Karpas-422 (cell line): ENCODE data around the gene LRBA. TPM values are rescaled to one million over a fixed set of nuclear protein-coding genes. Genes with fewer than 3 reads are reported as not detected.
A peak's percentile ranks its signal among the peaks of the same experiment; 100 is the strongest.

ENCODE experiments used
- DNase-seq: peaks from one replicate; pipeline ENCODE4 v3.0.0-alpha.2; 2015
- H2AFZ ChIP-seq: fragments of 200-600 bp; sonication (generic); 2 replicates; pipeline ENCODE4 v1.6.1; 2014; ENCODE audit warnings: antibody characterized with exemption, low read length, mixed read lengths
- H3K27ac ChIP-seq: fragments of 200-600 bp; sonication (generic); 2 replicates; pipeline ENCODE4 v1.5.1; 2014; ENCODE audit warnings: mild to moderate bottlenecking, low read length, moderate library complexity
- H3K27me3 ChIP-seq: fragments of 200-600 bp; sonication (generic); 2 replicates; pipeline ENCODE4 v1.6.1; 2014; ENCODE audit warnings: low read length, mixed read lengths
- H3K36me3 ChIP-seq: fragments of 200-600 bp; sonication (generic); 2 replicates; pipeline ENCODE4 v1.6.1; 2014; ENCODE audit warnings: low read length, mixed read lengths; ENCODE audit not compliant: insufficient read depth
- H3K4me1 ChIP-seq: fragments of 200-600 bp; sonication (generic); 2 replicates; pipeline ENCODE4 v1.6.1; 2014; ENCODE audit warnings: mild to moderate bottlenecking, low read length, mixed read lengths
- H3K4me2 ChIP-seq: fragments of 200-600 bp; sonication (generic); 2 replicates; pipeline ENCODE4 v1.6.1; 2014; ENCODE audit warnings: low read length, low read depth, mild to moderate bottlenecking; ENCODE audit not compliant: poor library complexity, severe bottlenecking
- H3K4me3 ChIP-seq: fragments of 200-600 bp; sonication (generic); 2 replicates; pipeline ENCODE4 v1.5.1; 2014; ENCODE audit warnings: mild to moderate bottlenecking, antibody characterized with exemption, low read length, mixed read lengths
- H3K79me2 ChIP-seq: fragments of 200-600 bp; sonication (generic); 2 replicates; pipeline ENCODE4 v1.6.1; 2014; ENCODE audit warnings: mild to moderate bottlenecking, low read length, mixed read lengths
- H3K9ac ChIP-seq: fragments of 200-600 bp; sonication (generic); 2 replicates; pipeline ENCODE4 v1.6.0; 2014; ENCODE audit warnings: low read length
- H3K9me2 ChIP-seq: fragments of 200-600 bp; sonication (generic), shearing (Covaris generic); replicated peaks from 2 replicates; pipeline ENCODE4 v1.6.0; 2014; ENCODE audit warnings: mild to moderate bottlenecking, low read length, moderate library complexity; ENCODE audit not compliant: insufficient read depth
- H3K9me3 ChIP-seq: fragments of 300-700, 200-600 bp; sonication (generic); 2 replicates; pipeline ENCODE4 v1.6.1; 2014; ENCODE audit warnings: low read length, mixed read lengths
- H4K20me1 ChIP-seq: fragments of 200-600 bp; sonication (generic); 2 replicates; pipeline ENCODE4 v1.6.1; 2014; ENCODE audit warnings: mild to moderate bottlenecking, antibody characterized with exemption, low read length, low read depth; ENCODE audit not compliant: insufficient read depth
- total RNA-seq: library from RNA; depleted of rRNA; stranded (reverse); fragments of >200 nt; shearing (Covaris generic); gene quantifications from 2 replicates; pipeline ENCODE4 v1.2.3, GENCODE V29; 2014; ENCODE audit warnings: low replicate concordance

Gene LRBA
- total RNA-seq, 1 experiment from 2014 or later: 131 TPM

DNA sequence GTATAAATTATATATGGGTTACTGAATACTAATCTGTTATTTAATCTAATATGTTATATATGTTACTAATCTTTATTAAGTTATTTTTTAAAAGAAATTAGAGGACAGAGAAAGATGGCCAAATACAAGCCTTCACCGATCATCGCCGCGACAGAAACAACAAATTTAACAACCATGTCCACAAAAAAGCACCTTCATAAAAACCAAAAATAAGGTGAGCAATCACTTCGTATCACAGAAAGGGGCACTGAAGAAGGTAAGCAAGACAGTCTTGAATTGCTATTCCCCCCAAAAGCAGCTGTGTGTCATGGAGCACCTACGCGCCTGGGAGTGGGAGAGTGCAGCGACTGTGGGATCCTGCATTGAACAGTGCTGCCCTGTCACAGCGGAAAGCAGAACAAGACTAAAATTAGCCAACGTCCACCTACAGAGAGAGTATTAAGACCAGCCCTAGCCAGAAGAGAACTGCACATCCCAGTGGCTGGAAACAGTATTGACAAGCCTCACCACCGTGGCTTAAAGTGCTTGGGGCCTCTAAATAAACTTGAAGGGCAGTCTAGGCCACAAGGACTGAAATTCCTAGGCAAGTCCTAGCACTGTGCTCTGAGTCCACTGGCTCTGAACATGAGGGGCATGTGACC lies 38.5 kb downstream of the LRBA start:
- H3K36me3 ChIP-seq: peaks cover 7% of the 10 kb centered on the region; the same call in 1 of the 2 replicates
- no peak overlapping the region for H3K9ac ChIP-seq
- no peak overlapping the region for H3K27ac ChIP-seq
- H3K4me2 ChIP-seq: no peak overlapping the region
- H3K4me1 ChIP-seq: peaks cover 33% of the 10 kb centered on the region
- peaks cover 94% of the 10 kb centered on the region for H3K79me2 ChIP-seq
- H2AFZ ChIP-seq: no peak overlapping the region
- no peaks in the 10 kb centered on the region for H3K9me2 ChIP-seq
- no peaks in the 10 kb centered on the region for H4K20me1 ChIP-seq
- H3K4me3 ChIP-seq: no peak overlapping the region
- no peaks in the 10 kb centered on the region for H3K27me3 ChIP-seq
- no peaks in the 10 kb centered on the region for H3K9me3 ChIP-seq
- DNase-seq: peak; percentile 73

DNA sequence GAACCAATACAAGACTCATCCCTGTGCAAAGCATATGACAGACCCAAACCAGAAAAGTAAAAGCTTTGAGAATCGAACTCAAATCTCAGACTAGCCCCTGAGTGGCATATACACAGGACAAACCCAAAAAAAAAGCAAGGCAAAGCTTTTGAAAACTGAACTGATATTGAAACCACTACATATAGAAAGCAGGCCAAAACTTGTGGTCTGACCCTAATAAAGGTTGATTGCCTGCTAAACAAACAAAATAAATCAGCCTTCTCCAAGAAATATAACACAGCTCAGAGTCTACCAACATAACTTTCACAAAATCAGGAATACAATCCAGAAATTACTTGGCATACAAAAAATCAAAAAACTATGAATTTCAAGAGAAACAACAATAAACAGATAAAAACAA lies 40.3 kb downstream of the LRBA start:
- Histone ChIP-seq H3K79me2 (peaks cover 95% of the 10 kb centered on the region), H4K20me1 (no peaks in the 10 kb centered on the region), H3K27ac (no peak overlapping the region), H3K4me3 (no peak overlapping the region), H3K4me2 (no peak overlapping the region), H3K4me1 (peaks cover 39% of the 10 kb centered on the region), H3K9ac (no peak overlapping the region), H3K36me3 (peaks cover 7% of the 10 kb centered on the region; the same call in 1 of the 2 replicates), H2AFZ (no peak overlapping the region), H3K9me2 (no peaks in the 10 kb centered on the region), H3K9me3 (no peaks in the 10 kb centered on the region), H3K27me3 (no peaks in the 10 kb centered on the region)
- DNase-seq: no peak

DNA sequence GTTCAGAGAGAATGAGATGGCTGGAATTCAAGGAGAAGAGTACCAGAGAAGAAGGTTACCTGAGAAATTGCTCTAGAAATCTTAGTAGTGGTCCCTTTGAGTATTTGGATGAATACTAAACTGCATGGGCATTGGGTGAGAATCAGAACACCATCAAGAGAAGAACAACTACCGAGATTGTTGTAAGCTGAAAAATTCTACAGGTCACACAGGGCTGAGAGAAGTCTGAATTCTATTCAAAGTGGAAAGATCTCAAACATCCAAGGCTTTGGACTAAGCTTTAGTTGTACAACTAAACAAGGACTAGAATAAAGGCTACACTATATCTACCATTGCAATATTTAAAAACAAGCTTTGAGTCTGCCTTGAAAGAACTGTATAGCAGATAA lies 40.8 kb downstream of the LRBA start:
- H4K20me1 ChIP-seq: no peaks in the 10 kb centered on the region
- no peaks in the 10 kb centered on the region for H3K27me3 ChIP-seq
- H2AFZ ChIP-seq: no peak overlapping the region
- peaks cover 5% of the 10 kb centered on the region; the same call in 1 of the 2 replicates for H3K36me3 ChIP-seq
- H3K79me2 ChIP-seq: peaks cover 95% of the 10 kb centered on the region
- peak overlapping the region; percentile 20; the same call in 1 of the 2 replicates for H3K27ac ChIP-seq
- peaks cover 39% of the 10 kb centered on the region for H3K4me1 ChIP-seq
- H3K4me2 ChIP-seq: peak overlapping the region; percentile 2
- DNase-seq: no peak
- H3K9me2 ChIP-seq: no peaks in the 10 kb centered on the region
- H3K9me3 ChIP-seq: no peaks in the 10 kb centered on the region
- H3K9ac ChIP-seq: no peak overlapping the region
- H3K4me3 ChIP-seq: no peak overlapping the region

DNA sequence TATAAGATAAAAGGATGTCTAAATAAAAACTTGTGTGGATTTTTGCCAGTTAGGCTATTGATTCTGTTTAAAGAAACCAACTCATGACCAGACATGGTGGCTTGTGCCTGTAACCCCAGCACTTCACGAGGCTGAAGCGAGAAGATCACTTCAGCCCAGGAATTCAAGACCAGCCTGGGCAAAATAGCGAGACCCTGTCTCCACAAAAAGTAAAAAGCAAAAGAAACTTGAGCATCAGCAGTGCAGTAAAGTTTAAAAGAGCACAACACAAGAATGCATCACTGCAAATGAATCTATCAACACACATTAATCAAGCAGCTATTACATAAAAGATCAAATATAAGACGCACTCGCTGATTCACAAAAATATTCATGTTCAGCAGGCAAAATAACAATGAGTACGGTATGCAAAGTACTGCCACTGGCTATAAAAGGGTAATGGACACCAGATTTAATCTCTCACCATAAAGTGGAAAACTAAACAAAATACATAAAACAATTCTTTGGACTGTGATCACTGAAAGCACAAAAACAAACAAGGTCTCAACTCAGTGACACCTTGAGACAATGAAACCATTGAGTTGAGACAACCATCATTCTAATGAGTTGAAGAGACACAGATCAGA lies 41.3 kb downstream of the LRBA start:
- Histone ChIP-seq H3K9me3 (no peaks in the 10 kb centered on the region), H4K20me1 (no peaks in the 10 kb centered on the region), H3K36me3 (no peaks in the 10 kb centered on the region), H3K4me2 (peak overlapping the region; percentile 2), H3K9me2 (no peaks in the 10 kb centered on the region), H3K27ac (peak overlapping the region; percentile 20; the same call in 1 of the 2 replicates), H2AFZ (no peak overlapping the region), H3K4me1 (peaks cover 39% of the 10 kb centered on the region), H3K79me2 (peaks cover 95% of the 10 kb centered on the region), H3K4me3 (no peak overlapping the region), H3K9ac (no peak overlapping the region), H3K27me3 (no peaks in the 10 kb centered on the region)
- DNase-seq: no peak

DNA sequence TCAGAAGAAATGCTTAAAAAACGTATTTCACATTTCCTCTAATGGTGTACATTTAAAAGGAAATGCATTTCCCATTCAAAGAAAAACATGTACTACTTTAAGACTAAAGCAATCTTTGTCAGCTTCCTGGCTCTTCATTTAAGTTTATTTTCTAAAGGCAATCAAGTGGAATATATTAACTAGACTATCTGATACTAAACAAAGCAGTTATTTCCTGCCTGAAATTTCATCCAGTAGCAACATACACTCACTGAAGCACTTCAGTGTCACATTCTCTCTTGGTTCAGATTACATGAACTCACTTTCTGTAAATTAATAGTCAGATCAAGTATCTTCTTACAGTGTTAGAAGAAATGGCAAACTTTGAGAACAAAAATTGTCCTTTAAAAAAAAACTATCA lies 42.5 kb downstream of the LRBA start:
- Histone ChIP-seq H3K9me2 (no peaks in the 10 kb centered on the region), H3K4me2 (peak overlapping the region; percentile 56), H3K27ac (peak overlapping the region; percentile 51), H3K9me3 (no peaks in the 10 kb centered on the region), H3K27me3 (no peaks in the 10 kb centered on the region), H3K4me3 (peak overlapping the region; percentile 5; the same call in 1 of the 2 replicates), H3K36me3 (no peaks in the 10 kb centered on the region), H3K4me1 (peaks cover 39% of the 10 kb centered on the region), H2AFZ (no peak overlapping the region), H4K20me1 (no peaks in the 10 kb centered on the region), H3K79me2 (peaks cover 95% of the 10 kb centered on the region), H3K9ac (peak overlapping the region; percentile 21)
- DNase-seq: peak; percentile 66

DNA sequence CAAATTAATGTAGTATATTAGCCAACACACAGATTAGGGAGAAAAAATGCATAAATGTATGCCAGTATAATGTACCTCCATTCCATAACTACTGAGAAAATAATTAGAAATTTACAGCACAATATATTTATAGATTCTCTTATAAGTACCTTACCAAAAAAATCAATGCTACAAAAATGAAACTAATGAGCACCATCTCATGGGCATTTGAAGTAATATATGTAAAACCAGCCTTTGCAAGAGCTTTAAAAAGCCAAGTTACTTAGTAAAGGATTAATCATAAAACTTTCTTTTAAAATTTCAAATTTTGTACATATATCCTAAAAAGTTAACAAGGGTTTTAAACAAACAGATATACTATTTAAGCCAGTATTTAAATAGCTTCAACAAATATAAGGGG lies 43.2 kb downstream of the LRBA start:
- Histone ChIP-seq H3K9me3 (no peaks in the 10 kb centered on the region), H3K79me2 (peaks cover 95% of the 10 kb centered on the region), H3K27me3 (no peaks in the 10 kb centered on the region), H3K36me3 (no peaks in the 10 kb centered on the region), H3K4me3 (peak overlapping the region; percentile 5; the same call in 1 of the 2 replicates), H3K27ac (peak overlapping the region; percentile 51), H4K20me1 (no peaks in the 10 kb centered on the region), H2AFZ (no peak overlapping the region), H3K9ac (no peak overlapping the region), H3K9me2 (no peaks in the 10 kb centered on the region), H3K4me2 (peak overlapping the region; percentile 56), H3K4me1 (peaks cover 39% of the 10 kb centered on the region)
- peak; percentile 64 for DNase-seq

DNA sequence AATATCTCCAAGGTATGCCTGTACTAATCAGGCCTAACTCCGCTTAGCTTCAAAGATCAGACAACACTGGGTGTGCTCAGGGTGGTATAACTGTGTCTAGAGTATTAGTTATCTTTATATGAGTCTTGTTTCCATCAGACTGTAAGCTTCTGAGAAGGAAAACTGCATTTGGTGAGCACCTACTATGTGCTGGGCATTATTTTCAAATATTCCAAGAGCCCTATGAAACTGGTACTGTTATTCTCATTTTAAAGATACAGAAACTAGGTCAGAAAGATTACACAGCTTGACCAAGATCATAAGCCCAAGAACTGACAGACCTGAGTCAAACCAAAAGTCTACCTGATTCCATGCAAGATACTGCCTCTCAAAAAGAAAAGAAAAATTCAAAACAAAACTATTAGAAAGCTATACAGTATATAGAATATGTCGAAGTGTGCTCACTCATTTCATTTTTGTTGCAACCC lies 44.4 kb downstream of the LRBA start:
- Histone ChIP-seq H3K4me3 (no peak overlapping the region), H3K36me3 (no peaks in the 10 kb centered on the region), H3K4me2 (no peak overlapping the region), H4K20me1 (no peaks in the 10 kb centered on the region), H3K27me3 (no peaks in the 10 kb centered on the region), H3K79me2 (peaks cover 97% of the 10 kb centered on the region), H3K27ac (no peak overlapping the region), H3K9me3 (no peaks in the 10 kb centered on the region), H2AFZ (no peak overlapping the region), H3K4me1 (peaks cover 35% of the 10 kb centered on the region), H3K9ac (no peak overlapping the region), H3K9me2 (no peaks in the 10 kb centered on the region)
- DNase-seq: no peak

DNA sequence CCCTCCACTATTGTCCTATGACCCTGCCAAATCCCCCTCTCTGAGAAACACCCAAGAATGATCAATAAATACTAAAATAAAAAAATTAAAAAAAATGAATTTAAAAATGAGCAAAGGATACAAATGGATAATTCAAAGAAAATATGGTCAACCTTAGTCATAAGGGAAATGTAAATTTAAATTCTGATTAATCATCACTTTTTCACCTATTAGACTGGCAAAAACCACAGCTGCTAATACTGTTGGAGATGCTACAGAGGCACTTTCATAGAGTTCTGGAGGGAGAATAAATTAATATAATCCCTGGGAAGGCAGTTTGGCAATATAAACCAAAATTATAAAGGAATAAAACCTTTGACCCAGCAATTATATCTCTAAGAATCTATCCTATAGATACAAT lies 50.3 kb downstream of the LRBA start:
- H3K79me2 ChIP-seq: peaks cover 77% of the 10 kb centered on the region

More for the DNA sequence above, 50.3 kb downstream of the LRBA start:
- Histone ChIP-seq H3K27me3 (no peaks in the 10 kb centered on the region), H3K9me3 (no peaks in the 10 kb centered on the region), H3K4me3 (no peak overlapping the region), H3K4me2 (no peak overlapping the region), H3K9ac (no peak overlapping the region), H4K20me1 (no peaks in the 10 kb centered on the region), H3K9me2 (no peaks in the 10 kb centered on the region), H3K27ac (no peak overlapping the region), H3K36me3 (peaks cover 4% of the 10 kb centered on the region; the same call in 1 of the 2 replicates), H2AFZ (no peak overlapping the region), H3K4me1 (peaks cover 5% of the 10 kb centered on the region; the same call in 1 of the 2 replicates)
- no peak for DNase-seq
